ENCODE measurements around the gene ZDHHC22. TPM values are rescaled to one million over a fixed set of nuclear protein-coding genes. Genes with fewer than 3 reads are reported as not detected.

The ZDHHC22 gene
- total RNA-seq, 1 experiment from 2014 or later: 0.10 TPM

- no peak for DNase-seq (ENCODE audit: low read depth)
Observed at GRCh38 chr14:77106666-77107065, 34.9 kb downstream of the ZDHHC22 start.

GRCh38 chr14:77105145-77105939 lies 36.2 kb downstream of the ZDHHC22 start:
- no peak for DNase-seq (ENCODE audit: low read depth)

GRCh38 chr14:77104393-77104792 lies 37.2 kb downstream of the ZDHHC22 start:
- DNase-seq (ENCODE audit: low read depth): no peak

GRCh38 chr14:77103951-77104350 lies 37.6 kb downstream of the ZDHHC22 start:
- no peak for DNase-seq (ENCODE audit: low read depth)

GRCh38 chr14:77103475-77103874 lies 38.1 kb downstream of the ZDHHC22 start:
- no peak for DNase-seq (ENCODE audit: low read depth)

GRCh38 chr14:77102154-77102553 lies 39.4 kb downstream of the ZDHHC22 start:
- DNase-seq (ENCODE audit: low read depth): no peak

GRCh38 chr14:77100961-77101360 lies 40.6 kb downstream of the ZDHHC22 start:
- no peak for DNase-seq (ENCODE audit: low read depth)

GRCh38 chr14:77099425-77100167 lies 42.0 kb downstream of the ZDHHC22 start:
- DNase-seq (ENCODE audit: low read depth): peak; percentile 41

- DNase-seq (ENCODE audit: low read depth): peak; percentile 5
Observed at GRCh38 chr14:77098529-77099353, 42.9 kb downstream of the ZDHHC22 start.

- peak; percentile 98 for DNase-seq (ENCODE audit: low read depth)
Observed at GRCh38 chr14:77097700-77098528, 43.7 kb downstream of the ZDHHC22 start, which contains the start of gene CIPC. CIPC (plus strand) TSS chr14:77098258; CDS start chr14:77105709, 7,451 bp downstream.

- peak; percentile 21 for DNase-seq (ENCODE audit: low read depth)
Observed at GRCh38 chr14:77097006-77097699, 44.4 kb downstream of the ZDHHC22 start.

- peak; percentile 53 for DNase-seq (ENCODE audit: low read depth)
Observed at GRCh38 chr14:77094672-77095284, 46.8 kb downstream of the ZDHHC22 start.

GRCh38 chr14:77092676-77093075 lies 48.9 kb downstream of the ZDHHC22 start:
- DNase-seq (ENCODE audit: low read depth): no peak

GRCh38 chr14:77091518-77091917 lies 50.1 kb downstream of the ZDHHC22 start:
- no peak for DNase-seq (ENCODE audit: low read depth)

GRCh38 chr14:77088645-77089044 lies 52.9 kb downstream of the ZDHHC22 start:
- DNase-seq (ENCODE audit: low read depth): no peak

- DNase-seq (ENCODE audit: low read depth): no peak
Observed at GRCh38 chr14:77088219-77088618, 53.4 kb downstream of the ZDHHC22 start.

- DNase-seq (ENCODE audit: low read depth): no peak
Observed at GRCh38 chr14:77087631-77088030, 54.0 kb downstream of the ZDHHC22 start.

GRCh38 chr14:77086951-77087350 lies 54.6 kb downstream of the ZDHHC22 start:
- no peak for DNase-seq (ENCODE audit: low read depth)

GRCh38 chr14:77086017-77086727 lies 55.4 kb downstream of the ZDHHC22 start:
- no peak for DNase-seq (ENCODE audit: low read depth)
